Measurements from ENCODE around the gene ANKFY1. TPM values are rescaled to one million over a fixed set of nuclear protein-coding genes. Genes with fewer than 3 reads are reported as not detected.

The ANKFY1 gene
- total RNA-seq, 1 donor from 2014 or later, result 16.2 TPM

DNA sequence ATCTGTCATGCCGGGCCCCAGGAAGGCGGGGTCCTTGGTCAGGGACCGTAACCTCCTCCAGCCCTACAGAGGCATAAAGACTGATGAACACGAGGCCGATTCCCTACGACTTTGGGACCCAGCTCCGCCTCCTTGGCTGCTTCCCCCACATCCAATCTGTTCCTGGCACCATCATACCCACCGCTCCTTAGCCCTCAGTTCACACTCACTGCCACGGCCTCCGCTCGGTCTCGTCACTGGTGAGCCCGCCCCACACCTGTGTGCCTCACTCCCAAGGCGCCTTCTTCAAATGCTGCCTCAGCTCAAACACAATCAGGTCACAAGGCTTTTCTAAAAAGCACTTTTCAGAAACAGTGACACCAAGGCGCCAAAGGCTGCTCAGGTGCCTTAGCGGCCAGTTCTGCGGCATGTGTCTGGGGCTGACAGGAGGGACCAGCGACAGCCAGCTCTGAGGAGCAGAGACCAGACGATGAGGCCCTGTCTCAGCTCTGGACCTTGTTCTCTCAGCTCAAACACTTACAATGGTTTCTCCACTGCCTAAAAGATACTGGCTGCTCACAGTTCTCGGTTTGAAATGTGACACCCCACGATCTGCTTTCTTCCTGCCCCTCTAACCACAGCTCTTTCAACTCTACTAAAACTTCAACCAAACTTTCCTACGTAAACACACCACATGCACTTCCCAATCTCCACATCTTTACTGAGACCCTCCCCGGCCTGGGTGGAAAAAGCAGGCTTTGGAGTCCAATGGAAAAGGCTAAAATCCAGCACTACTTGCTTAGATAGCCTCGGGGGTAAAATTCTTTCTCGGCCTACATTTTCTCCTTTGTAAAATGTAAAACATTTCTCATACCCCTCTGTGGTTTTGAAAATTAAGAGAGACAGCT, 87.6 kb downstream of the ANKFY1 start:
- H3K36me3 ChIP-seq, result peaks cover 92 to 97% of the 10 kb centered on the region in 2 donors
- H3K4me1 ChIP-seq, result no peaks in the 10 kb centered on the region
- no peak for DNase-seq (ENCODE audit: low spot score in 2 of 2)
- H3K27me3 ChIP-seq, result no peaks in the 10 kb centered on the region
- H3K9me3 ChIP-seq, result no peaks in the 10 kb centered on the region
- H3K4me3 ChIP-seq, result no peak overlapping the region
- intact Hi-C loops (cut with DNase I), result no loop called here
- no peak overlapping the region for H3K27ac ChIP-seq
- TF ChIP-seq, protein P1, sequence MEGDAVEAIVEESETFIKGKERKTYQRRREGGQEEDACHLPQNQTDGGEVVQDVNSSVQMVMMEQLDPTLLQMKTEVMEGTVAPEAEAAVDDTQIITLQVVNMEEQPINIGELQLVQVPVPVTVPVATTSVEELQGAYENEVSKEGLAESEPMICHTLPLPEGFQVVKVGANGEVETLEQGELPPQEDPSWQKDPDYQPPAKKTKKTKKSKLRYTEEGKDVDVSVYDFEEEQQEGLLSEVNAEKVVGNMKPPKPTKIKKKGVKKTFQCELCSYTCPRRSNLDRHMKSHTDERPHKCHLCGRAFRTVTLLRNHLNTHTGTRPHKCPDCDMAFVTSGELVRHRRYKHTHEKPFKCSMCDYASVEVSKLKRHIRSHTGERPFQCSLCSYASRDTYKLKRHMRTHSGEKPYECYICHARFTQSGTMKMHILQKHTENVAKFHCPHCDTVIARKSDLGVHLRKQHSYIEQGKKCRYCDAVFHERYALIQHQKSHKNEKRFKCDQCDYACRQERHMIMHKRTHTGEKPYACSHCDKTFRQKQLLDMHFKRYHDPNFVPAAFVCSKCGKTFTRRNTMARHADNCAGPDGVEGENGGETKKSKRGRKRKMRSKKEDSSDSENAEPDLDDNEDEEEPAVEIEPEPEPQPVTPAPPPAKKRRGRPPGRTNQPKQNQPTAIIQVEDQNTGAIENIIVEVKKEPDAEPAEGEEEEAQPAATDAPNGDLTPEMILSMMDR (IDR thresholded peaks at IDR 0.05), result no peak

DNA sequence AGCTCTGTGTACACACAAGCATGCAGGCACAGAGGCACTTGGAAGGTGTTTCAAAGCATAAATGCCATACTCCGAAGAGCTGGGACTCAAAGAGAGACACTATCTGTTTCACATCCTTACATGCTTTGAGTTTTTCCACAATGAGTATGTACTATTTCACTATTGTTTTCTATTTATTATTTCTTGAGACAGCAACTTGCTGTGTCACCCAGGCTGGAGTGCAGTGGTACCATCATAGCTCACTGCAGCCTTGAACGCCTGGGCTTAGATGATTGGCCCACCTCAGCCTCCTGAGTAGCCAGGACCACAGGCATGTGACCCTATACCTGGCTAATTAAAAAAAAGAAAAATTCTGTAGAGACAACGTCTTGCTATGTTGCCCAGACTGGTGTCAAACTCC, 89.2 kb downstream of the ANKFY1 start:
- intact Hi-C loops (cut with DNase I), result no loop called here
- H3K4me1 ChIP-seq, result no peaks in the 10 kb centered on the region
- no peak overlapping the region for H3K4me3 ChIP-seq
- H3K27me3 ChIP-seq, result no peaks in the 10 kb centered on the region
- H3K9me3 ChIP-seq, result no peaks in the 10 kb centered on the region
- H3K27ac ChIP-seq, result no peak overlapping the region
- TF ChIP-seq, protein P1 (IDR thresholded peaks at IDR 0.05), result no peak
- no peak for DNase-seq (ENCODE audit: low spot score in 2 of 2)
- peaks cover 94 to 100% of the 10 kb centered on the region in 2 donors for H3K36me3 ChIP-seq

DNA sequence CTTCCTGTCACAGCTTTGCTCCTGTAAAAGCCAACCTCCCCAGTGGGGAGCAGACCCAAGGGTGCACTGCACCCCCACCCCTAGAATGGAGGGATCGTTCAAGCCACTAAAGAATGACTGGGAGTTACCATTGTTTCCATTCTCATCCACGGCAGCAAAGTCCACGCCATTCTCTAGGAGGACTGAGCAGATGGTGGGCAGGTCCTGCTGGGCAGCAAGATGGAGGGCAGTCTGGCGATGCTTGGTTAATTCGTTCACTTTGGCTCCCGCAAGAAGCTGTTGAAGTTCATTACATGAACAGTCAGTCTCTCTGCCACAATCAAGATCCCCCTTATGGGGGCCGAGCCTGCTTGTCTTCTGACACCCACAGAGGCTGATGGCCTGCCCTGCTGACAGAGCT, 90.0 kb downstream of the ANKFY1 start:
- no peaks in the 10 kb centered on the region for H3K27me3 ChIP-seq
- TF ChIP-seq, protein P1 (IDR thresholded peaks at IDR 0.05), result no peak

DNA sequence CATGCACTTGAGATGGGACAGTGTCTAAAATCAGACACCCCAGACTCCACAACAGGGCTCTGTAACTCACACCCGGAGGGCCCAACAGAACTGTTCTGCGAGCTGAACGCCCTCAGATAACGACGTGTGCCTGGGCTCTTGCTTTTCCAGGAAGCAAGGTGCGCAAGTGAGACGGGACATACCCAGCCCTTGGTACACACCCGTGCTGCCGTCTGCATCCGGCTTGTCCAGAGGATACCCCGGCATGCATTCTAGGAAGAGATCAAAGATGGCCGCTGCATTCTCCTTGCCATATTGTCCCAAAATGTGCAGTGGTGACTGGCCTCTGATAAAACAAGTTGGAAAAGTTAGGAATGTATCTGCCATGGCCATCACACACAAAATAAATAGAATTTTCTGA, 91.4 kb downstream of the ANKFY1 start:
- peaks cover 89 to 98% of the 10 kb centered on the region in 2 donors for H3K36me3 ChIP-seq
- H3K4me3 ChIP-seq, result no peak overlapping the region
- H3K27ac ChIP-seq, result no peak overlapping the region
- TF ChIP-seq, protein P1 (IDR thresholded peaks at IDR 0.05), result no peak
- no peak for DNase-seq (ENCODE audit: low spot score in 2 of 2)
- H3K4me1 ChIP-seq, result no peaks in the 10 kb centered on the region
- no peaks in the 10 kb centered on the region for H3K9me3 ChIP-seq
- intact Hi-C loops (cut with DNase I), result no loop called here
- no peaks in the 10 kb centered on the region for H3K27me3 ChIP-seq

More for the DNA sequence above, 90.0 kb downstream of the ANKFY1 start:
- Histone ChIP-seq H3K36me3 (peaks cover 94 to 100% of the 10 kb centered on the region in 2 donors), H3K4me3 (no peak overlapping the region), H3K4me1 (no peaks in the 10 kb centered on the region), H3K9me3 (no peaks in the 10 kb centered on the region), H3K27ac (no peak overlapping the region)
- no peak for DNase-seq (ENCODE audit: low spot score in 2 of 2)
- intact Hi-C loops (cut with DNase I), result no loop called here

DNA sequence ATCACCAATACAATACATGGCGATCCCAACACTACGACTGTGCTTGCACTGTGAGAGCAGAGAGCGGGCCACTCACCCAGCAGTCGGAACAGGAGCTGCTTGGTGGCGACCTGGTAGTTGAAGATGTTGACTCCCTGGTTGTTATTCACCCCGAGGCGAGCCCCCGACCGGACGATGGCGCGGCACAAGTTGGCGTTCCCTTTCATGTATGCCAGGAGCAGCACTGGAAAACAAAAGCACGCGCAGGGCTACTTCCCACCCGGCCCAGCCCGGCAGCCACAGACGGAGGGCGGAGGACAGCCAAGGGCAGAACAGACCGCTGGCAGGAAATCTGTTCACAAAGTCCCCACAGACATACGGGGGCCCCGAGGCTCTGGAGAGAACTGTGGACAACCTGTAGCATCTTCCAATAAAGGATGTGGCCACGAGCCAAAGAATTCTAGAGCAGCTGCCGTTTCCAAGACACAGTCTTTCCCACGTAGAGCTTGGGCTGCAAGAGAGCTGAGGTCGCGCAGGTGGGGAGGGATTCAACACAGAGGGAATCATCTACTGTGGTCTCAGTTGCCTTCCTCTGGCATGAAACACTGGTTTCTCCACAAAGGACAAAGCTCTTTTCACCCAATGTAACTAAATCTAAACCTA, 93.0 kb downstream of the ANKFY1 start:
- H3K4me3 ChIP-seq, result no peak overlapping the region
- DNase-seq (ENCODE audit: low spot score in 2 of 2), result no peak
- intact Hi-C loops (cut with DNase I), result no loop called here
- peaks cover 86 to 98% of the 10 kb centered on the region in 2 donors for H3K36me3 ChIP-seq
- H3K27me3 ChIP-seq, result no peaks in the 10 kb centered on the region
- H3K27ac ChIP-seq, result no peak overlapping the region
- no peaks in the 10 kb centered on the region for H3K9me3 ChIP-seq
- no peaks in the 10 kb centered on the region for H3K4me1 ChIP-seq
- TF ChIP-seq, protein P1 (IDR thresholded peaks at IDR 0.05), result no peak
